PC-3 (cell line): Measurements from ENCODE around the gene MSMP.

Experiments used
- CTCF ChIP-seq: fragments of 300-600 bp; sonication (generic); conservative IDR thresholded peaks from 2 replicates; pipeline ENCODE4 v1.5.1; 2017; ENCODE audit warnings: antibody characterized with exemption, low read depth, mild to moderate bottlenecking, low read length
- EZH2 ChIP-seq: fragments of 300-600 bp; sonication (generic); IDR thresholded peaks from one replicate; pipeline ENCODE4 v1.6.1; 2017; ENCODE audit warnings: antibody characterized with exemption, mild to moderate bottlenecking, low read length; ENCODE audit not compliant: unreplicated experiment

- TF ChIP-seq CTCF (no peak), EZH2 (no peak)
These were observed 5.7 kb upstream of the MSMP start for GRCh38 chr9:35759795-35760194.
